Measurements from ENCODE around the gene PDCD7. TPM values are rescaled to one million over a fixed set of nuclear protein-coding genes. Genes with fewer than 3 reads are reported as not detected.

PDCD7 gene
- total and polyA plus RNA-seq, 3 donors from 2014 or later, result 39.7 to 76.1 (median 66.8) TPM

DNA sequence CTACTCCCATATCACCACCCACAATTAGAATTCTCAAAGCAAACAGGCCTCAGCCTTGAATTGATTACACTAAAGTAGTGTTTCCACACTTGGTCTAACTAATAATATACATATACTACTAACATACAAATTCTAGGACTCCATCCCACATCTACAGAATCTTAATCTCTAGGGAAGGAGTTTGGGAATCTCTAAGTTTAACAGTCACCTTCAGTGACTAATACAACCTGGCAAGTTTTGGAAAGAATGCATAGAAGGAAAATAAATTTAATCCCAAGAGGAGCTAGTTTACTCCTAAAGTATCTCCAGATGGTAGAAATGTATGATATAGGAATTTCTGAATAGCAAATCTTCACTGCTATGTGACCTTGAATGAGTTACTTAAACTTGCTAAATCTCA is 42.4 kb upstream of the PDCD7 start:
- H3K36me3 ChIP-seq (ENCODE audit: low read depth, missing control alignments), result no peaks in the 10 kb centered on the region
- no peak for TF ChIP-seq POLR2A (IDR thresholded peaks at IDR 0.05)
- no peak for TF ChIP-seq CTCF (IDR thresholded peaks at IDR 0.05)

DNA sequence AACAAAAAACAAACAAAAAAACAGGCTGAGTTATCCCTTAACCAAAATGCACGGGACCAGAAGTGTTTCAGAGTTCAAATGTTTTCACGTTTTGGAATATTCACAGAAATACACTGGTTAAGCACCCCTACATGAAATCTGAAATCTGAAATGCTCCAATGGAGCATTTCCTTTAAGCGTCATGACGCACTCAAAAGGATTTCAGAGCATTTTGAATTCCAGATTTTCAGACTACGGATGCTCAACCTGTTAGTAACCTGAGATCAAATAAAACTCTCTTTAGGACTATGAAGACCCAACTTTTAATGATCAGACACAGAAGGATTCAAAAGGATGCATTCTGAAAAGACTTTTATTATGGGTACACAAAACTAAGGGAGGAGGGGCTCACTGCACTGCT is 41.9 kb upstream of the PDCD7 start:
- Histone ChIP-seq H3K27ac (no peak overlapping the region), H3K36me3 (ENCODE audit: low read depth, missing control alignments) (no peaks in the 10 kb centered on the region), H3K4me1 (no peaks in the 10 kb centered on the region), H3K9me3 (no peaks in the 10 kb centered on the region), H3K4me3 (no peak overlapping the region), H3K27me3 (no peaks in the 10 kb centered on the region)
- TF ChIP-seq CTCF (IDR thresholded peaks at IDR 0.05) (no peak), POLR2A (IDR thresholded peaks at IDR 0.05) (no peak)
- 86 to 87% methylated on average over 5 of the region's 5 CpGs for WGBS, 2 donors
- intact Hi-C loops (cut with DNase I; ENCODE audit: low total_unique reads), result no loop called here
- no peak for DNase-seq

More for the DNA sequence above, 42.4 kb upstream of the PDCD7 start:
- Histone ChIP-seq H3K27ac (no peak overlapping the region), H3K4me1 (no peaks in the 10 kb centered on the region), H3K9me3 (no peaks in the 10 kb centered on the region), H3K4me3 (no peak overlapping the region), H3K27me3 (no peaks in the 10 kb centered on the region)
- intact Hi-C loops (cut with DNase I; ENCODE audit: low total_unique reads), result no loop called here
- no peak for DNase-seq

GRCh38 chr15:65174509-65174908 is 40.9 kb upstream of the PDCD7 start:
- no peaks in the 10 kb centered on the region for H3K4me1 ChIP-seq
- no peaks in the 10 kb centered on the region for H3K27me3 ChIP-seq
- no peak overlapping the region for H3K27ac ChIP-seq
- DNase-seq, result no peak
- H3K9me3 ChIP-seq, result no peaks in the 10 kb centered on the region
- H3K4me3 ChIP-seq, result no peak overlapping the region
- WGBS, 2 donors, result 89 to 90% methylated on average over 5 of the region's 5 CpGs
- H3K36me3 ChIP-seq (ENCODE audit: low read depth, missing control alignments), result no peaks in the 10 kb centered on the region
- TF ChIP-seq CTCF (IDR thresholded peaks at IDR 0.05) (no peak), POLR2A (IDR thresholded peaks at IDR 0.05) (no peak)
- intact Hi-C loops (cut with DNase I; ENCODE audit: low total_unique reads), result no loop called here

DNA sequence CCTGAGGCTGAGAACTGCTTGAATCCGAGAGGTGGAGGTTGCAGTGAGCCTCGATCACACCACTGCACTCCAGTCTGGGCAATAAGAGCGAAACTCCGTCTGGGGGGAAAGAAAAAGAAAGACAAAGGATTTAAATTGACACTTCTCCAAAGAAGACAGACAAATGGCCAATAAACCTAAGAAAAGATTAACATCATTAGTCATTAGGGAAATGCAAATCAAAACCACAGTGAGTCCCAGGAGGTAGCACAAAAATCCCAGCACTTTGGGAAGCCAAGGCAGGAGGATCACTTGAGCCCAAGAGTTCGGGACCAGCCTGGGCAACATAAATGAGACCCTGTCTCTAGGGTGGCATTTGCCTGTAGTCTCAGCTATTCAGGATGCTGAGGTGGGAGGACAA is 38.9 kb upstream of the PDCD7 start:
- Histone ChIP-seq H3K4me1 (no peaks in the 10 kb centered on the region), H3K9me3 (no peaks in the 10 kb centered on the region), H3K27ac (no peak overlapping the region), H3K36me3 (ENCODE audit: low read depth, missing control alignments) (no peaks in the 10 kb centered on the region), H3K4me3 (no peak overlapping the region), H3K27me3 (no peaks in the 10 kb centered on the region)
- no peak for DNase-seq
- 88 to 89% methylated on average over 5 of the region's 5 CpGs for WGBS, 2 donors
- intact Hi-C loops (cut with DNase I; ENCODE audit: low total_unique reads), result no loop called here
- TF ChIP-seq POLR2A (IDR thresholded peaks at IDR 0.05), result no peak
- TF ChIP-seq CTCF (IDR thresholded peaks at IDR 0.05), result no peak

- no peak overlapping the region for H3K4me3 ChIP-seq
- no peaks in the 10 kb centered on the region for H3K27me3 ChIP-seq
- no peaks in the 10 kb centered on the region for H3K9me3 ChIP-seq
- H3K4me1 ChIP-seq, result no peaks in the 10 kb centered on the region
- no peak for DNase-seq
- no peak for TF ChIP-seq POLR2A (IDR thresholded peaks at IDR 0.05)
- no peak for TF ChIP-seq CTCF (IDR thresholded peaks at IDR 0.05)
- intact Hi-C loops (cut with DNase I; ENCODE audit: low total_unique reads), result no loop called here
- 90 to 94% methylated on average over 5 of the region's 5 CpGs for WGBS, 2 donors
- H3K27ac ChIP-seq, result no peak overlapping the region
- H3K36me3 ChIP-seq (ENCODE audit: low read depth, missing control alignments), result no peaks in the 10 kb centered on the region
These were observed 37.8 kb upstream of the PDCD7 start for GRCh38 chr15:65171428-65171827.

Measured in testis (tissue), 3 donors.